Kidney (tissue), 14 donors: ENCODE results near the gene TRIM5. TPM values are rescaled to one million over a fixed set of nuclear protein-coding genes. Genes with fewer than 3 reads are reported as not detected.

Source experiments
- DNase-seq, 5 donors: peaks; one replicate each; pipeline ENCODE4 v3.0.0-alpha.2; 2013 to 2020
- FAIRE-seq: peaks from 2 replicates; lab custom pipeline; 2012; peaks lifted over from hg19 to GRCh38; lab: Jason Lieb, UNC
- H3K27ac ChIP-seq, 2 donors: one replicate each; pipeline ENCODE4 v1.7.0; 2013; ENCODE audit warnings: low read depth in 2 of 2, low read length in 2 of 2, inconsistent platforms in 1 of 2
- H3K27me3 ChIP-seq: one replicate; pipeline ENCODE4 v1.7.1; 2013; ENCODE audit warnings: low read length, inconsistent platforms; ENCODE audit not compliant: control insufficient read depth, insufficient read depth
- H3K36me3 ChIP-seq, 3 donors: one replicate each; pipeline versions ENCODE4 v1.7.0 to v1.7.1; 2013; ENCODE audit warnings: low read length in 3 of 3, control low read depth in 1 of 3, inconsistent platforms in 1 of 3; ENCODE audit not compliant: insufficient read depth in 3 of 3, control insufficient read depth in 2 of 3
- H3K4me1 ChIP-seq, 3 donors: one replicate each; pipeline versions ENCODE4 v1.7.0 to v1.7.1; 2013; ENCODE audit warnings: low read length in 3 of 3, inconsistent platforms in 1 of 3, low read depth in 1 of 3; ENCODE audit not compliant: control insufficient read depth in 2 of 3, insufficient read depth in 2 of 3
- H3K4me3 ChIP-seq, 3 donors: one replicate each; pipeline versions ENCODE4 v1.7.0 to v1.8.1; 2013; ENCODE audit warnings: low read length in 3 of 3, control low read depth in 1 of 3, inconsistent platforms in 1 of 3
- H3K9ac ChIP-seq, 3 donors: one replicate each; pipeline versions ENCODE4 v1.7.0 to v1.7.1; 2013; ENCODE audit warnings: low read length in 3 of 3, control low read depth in 1 of 3, inconsistent platforms in 1 of 3
- H3K9me3 ChIP-seq, 3 donors: one replicate each; pipeline versions ENCODE4 v1.7.0 to v1.7.1; 2013; ENCODE audit warnings: low read length in 3 of 3, control low read depth in 1 of 3, inconsistent platforms in 1 of 3; ENCODE audit not compliant: control insufficient read depth in 2 of 3, insufficient read depth in 1 of 3
- CTCF ChIP-seq: IDR thresholded peaks from 3 replicates; pipeline ENCODE4 v1.5.1; 2012; ENCODE audit warnings: mild to moderate bottlenecking, moderate library complexity, borderline replicate concordance; ENCODE audit not compliant: insufficient read depth; ENCODE audit errors: extremely low read depth
- intact Hi-C: fragments of 100-400 bp; cut with DNase I; formaldehyde crosslinking; loops from one replicate; pipeline ENCODE4 v1.11.1; 2022
- polyA plus RNA-seq: library from polyadenylated mRNA; stranded (reverse); fragments of 350-450 nt; fragmentation: Illumina TruSeq; extraction: RNeasy Lipid Tissue Mini Kit (QIAGEN cat#74804); gene quantifications from one replicate; pipeline ENCODE4 v1.2.3, GENCODE V29; 2014; ENCODE audit warnings: low read depth, low replicate concordance; ENCODE audit not compliant: insufficient read depth
- total RNA-seq: library from RNA; stranded (reverse); fragmentation: NEBNext Ultra II Directional; extraction: Animal tissue kit (Norgen Biotek cat#: 25700); gene quantifications from one replicate; pipeline ENCODE4 v1.2.1, GENCODE V29; 2021
- donor health status: control.
- donor health status: control.
- donor health status: control.
- donor health status: control.
- donor health status: control.
- donor health status: DM: yes; HTN: yes; CAD: no.
- donor health status: Normal renal cell carcinoma (clear cell type).

TRIM5 gene
- total and polyA plus RNA-seq, 2 donors from 2014 or later = 11.2 to 27.7 TPM

GRCh38 chr11:5631417-5631816, 53.5 kb downstream of the TRIM5 start:
- no peaks in the 10 kb centered on the region for H3K36me3 ChIP-seq
- H3K27me3 ChIP-seq = no peaks in the 10 kb centered on the region
- no peak overlapping the region for H3K27ac ChIP-seq
- intact Hi-C loops = no loop called here
- no peaks in the 10 kb centered on the region for H3K4me1 ChIP-seq
- no peak overlapping the region for H3K9ac ChIP-seq
- H3K9me3 ChIP-seq = no peaks in the 10 kb centered on the region
- TF ChIP-seq CTCF = no peak
- FAIRE-seq (no peak), DNase-seq (no peak)
- no peak overlapping the region for H3K4me3 ChIP-seq

- Histone ChIP-seq H3K9ac (no peak overlapping the region), H3K4me1 (peaks cover 0 to 12% (median 0%) of the 10 kb centered on the region in 3 donors), H3K9me3 (no peaks in the 10 kb centered on the region), H3K36me3 (no peaks in the 10 kb centered on the region), H3K27me3 (no peaks in the 10 kb centered on the region), H3K4me3 (peak overlapping the region in 1 of 3 donors; percentile 98), H3K27ac (no peak overlapping the region)
- FAIRE-seq = no peak
- intact Hi-C loops = no loop called here
- DNase-seq = no peak
- no peak for TF ChIP-seq CTCF
Measured at GRCh38 chr11:5626196-5626595, 58.7 kb downstream of the TRIM5 start.

- H3K9me3 ChIP-seq = no peaks in the 10 kb centered on the region
- H3K27me3 ChIP-seq = no peaks in the 10 kb centered on the region
- H3K4me3 ChIP-seq = peak overlapping the region; percentile 85 to 98 (median 93)
- TF ChIP-seq CTCF = no peak
- H3K9ac ChIP-seq = peak overlapping the region in 2 of 3 donors; percentile 81 to 87
- FAIRE-seq = no peak
- peaks cover 0 to 12% (median 0%) of the 10 kb centered on the region in 3 donors for H3K4me1 ChIP-seq
- no peaks in the 10 kb centered on the region for H3K36me3 ChIP-seq
- intact Hi-C loops = no loop called here
- no peak for DNase-seq
- no peak overlapping the region for H3K27ac ChIP-seq
Measured at GRCh38 chr11:5625281-5625680, 59.6 kb downstream of the TRIM5 start.
